SW480 (cell line): ENCODE results near the gene DDIT4.
"Not testable (repeated sequence)": the region's sequence is repeated elsewhere in the genome, so short reads cannot be mapped to it uniquely, and the experiment has no call there.

Experiments
- DNase-seq: peaks from one replicate; pipeline ENCODE4 v3.0.0-alpha.2; 2016; ENCODE audit warnings: low spot score

The DDIT4 gene, protein sequence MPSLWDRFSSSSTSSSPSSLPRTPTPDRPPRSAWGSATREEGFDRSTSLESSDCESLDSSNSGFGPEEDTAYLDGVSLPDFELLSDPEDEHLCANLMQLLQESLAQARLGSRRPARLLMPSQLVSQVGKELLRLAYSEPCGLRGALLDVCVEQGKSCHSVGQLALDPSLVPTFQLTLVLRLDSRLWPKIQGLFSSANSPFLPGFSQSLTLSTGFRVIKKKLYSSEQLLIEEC

DNA sequence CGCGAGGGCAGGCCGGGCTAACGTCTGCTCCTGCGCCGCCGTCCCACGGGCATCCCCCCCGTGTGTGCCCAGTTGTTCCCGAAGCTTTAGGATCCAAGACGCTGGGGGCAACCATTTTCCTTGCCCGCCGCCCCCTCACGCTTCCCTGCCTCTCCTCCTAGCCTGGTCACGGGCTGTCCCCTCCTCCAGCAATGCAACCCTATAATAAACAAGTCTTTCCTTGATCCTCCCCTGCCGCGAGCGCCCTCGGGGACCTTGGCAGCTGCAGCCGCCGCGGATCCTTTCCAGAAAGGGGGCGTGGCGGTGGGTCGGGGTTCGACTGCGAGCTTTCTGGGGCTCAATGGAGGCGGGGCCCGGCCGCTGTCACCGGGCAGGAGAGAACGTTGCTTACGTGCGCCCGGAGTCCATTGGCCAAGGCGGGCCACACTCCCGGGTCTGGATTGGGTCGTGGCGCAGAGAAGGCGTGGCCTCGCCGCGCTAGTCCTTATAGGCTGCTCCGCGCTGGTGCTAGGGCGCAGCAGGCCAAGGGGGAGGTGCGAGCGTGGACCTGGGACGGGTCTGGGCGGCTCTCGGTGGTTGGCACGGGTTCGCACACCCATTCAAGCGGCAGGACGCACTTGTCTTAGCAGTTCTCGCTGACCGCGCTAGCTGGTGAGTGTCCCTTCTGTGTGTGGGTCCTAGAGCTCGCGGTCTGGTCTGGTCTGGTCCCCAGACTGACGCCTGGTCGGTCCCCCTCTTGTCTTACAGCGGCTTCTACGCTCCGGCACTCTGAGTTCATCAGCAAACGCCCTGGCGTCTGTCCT is at the start of gene DDIT4:
DDIT4 (plus strand) TSS at position 515 of the 803 bp plus-strand sequence. CDS start 293 bp downstream, outside the sequence.
- DNase-seq = peak; percentile 97

- DNase-seq = not testable (repeated sequence)
Measured at GRCh38 chr10:72224191-72224590, 49.5 kb upstream of the DDIT4 start.

- no peak for DNase-seq
Measured at GRCh38 chr10:72226418-72227027, 47.2 kb upstream of the DDIT4 start.

DNA sequence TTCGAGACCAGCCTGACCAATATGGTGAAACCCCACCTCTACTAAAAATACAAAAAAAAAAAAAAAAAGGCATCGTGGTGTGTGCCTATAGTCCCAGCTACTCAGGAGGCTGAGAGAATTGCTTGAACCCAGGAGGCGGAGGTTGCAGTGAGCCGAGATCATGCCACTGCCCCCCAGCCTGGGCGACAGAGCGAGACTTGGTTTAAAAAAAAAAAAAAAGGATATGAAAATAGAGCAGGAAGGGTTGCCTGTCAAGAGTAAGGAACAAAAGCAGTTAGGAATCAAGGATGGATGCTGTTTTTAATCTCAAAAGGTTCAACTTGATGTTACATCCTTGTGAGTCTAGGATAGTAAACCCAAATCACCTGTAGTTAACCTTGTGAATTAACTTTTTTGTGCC is 45.9 kb upstream of the DDIT4 start:
- no peak for DNase-seq

GRCh38 chr10:72228318-72228751 is 45.4 kb upstream of the DDIT4 start:
- DNase-seq = no peak

GRCh38 chr10:72229261-72230251 is 44.2 kb upstream of the DDIT4 start:
- no peak for DNase-seq

- DNase-seq = no peak
Measured at GRCh38 chr10:72233621-72234020, 40.1 kb upstream of the DDIT4 start.

DNA sequence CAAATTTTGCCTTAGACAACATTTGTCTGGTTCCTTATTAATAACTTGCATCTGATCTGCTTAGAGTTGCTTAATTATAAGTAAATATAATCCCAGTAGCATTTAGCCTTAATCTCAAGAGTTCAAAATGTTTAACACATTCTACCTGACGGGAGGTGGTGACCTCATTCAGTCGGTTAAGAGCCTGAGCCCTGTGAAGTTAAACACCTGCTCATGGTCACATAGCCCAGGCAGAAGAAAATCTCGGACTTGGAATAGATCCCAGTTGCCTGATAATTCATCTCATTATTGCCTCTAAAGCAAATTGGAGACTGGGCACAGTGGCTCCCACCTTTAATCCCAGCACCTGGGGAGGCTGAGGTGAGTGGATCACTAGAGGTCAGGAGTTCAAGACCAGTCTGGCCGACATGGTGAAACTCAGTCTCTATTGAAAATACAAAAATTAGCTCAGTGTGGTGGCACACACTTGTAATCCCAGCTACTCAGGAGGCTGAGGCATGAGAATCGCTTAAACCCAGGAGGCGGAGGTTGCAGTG is 39.1 kb upstream of the DDIT4 start:
- no peak for DNase-seq

DNA sequence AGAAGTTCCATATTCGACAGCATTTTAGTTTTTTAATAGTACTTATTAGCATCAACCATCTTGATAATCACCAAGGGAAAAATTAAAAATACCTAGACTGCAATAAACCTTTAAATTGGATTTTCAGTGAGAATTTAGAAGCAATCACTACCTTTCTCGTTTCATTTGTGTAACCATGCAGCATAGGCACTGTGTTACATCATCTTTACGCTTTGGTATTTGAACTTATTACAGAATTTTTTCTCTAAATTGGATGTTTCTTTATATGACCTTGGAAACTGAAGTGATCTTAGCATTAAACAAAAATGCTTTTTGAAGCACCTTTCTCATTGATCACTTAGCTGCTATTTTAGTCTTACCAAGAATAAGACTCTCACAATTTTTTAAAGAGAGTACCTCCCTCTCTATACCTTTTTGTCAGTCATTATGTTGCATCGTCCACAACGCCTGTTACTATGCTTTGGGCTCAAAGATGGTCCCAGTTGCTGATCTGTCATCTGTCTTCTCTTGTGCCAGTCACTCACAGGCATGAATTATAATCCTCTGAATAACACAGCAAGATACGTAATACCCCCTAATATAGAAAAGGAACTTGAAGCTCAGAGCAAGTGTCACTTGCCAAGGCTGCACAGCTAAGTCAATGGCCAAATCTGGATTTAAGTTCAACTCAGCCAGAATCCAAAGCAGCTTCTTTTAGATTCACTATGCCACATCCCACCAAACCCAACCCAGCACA is 38.0 kb upstream of the DDIT4 start:
- DNase-seq = no peak

- DNase-seq = no peak
Measured at GRCh38 chr10:72238392-72239175, 35.1 kb upstream of the DDIT4 start.

- no peak for DNase-seq
Measured at GRCh38 chr10:72239409-72239808, 34.3 kb upstream of the DDIT4 start.

- DNase-seq = no peak
Measured at GRCh38 chr10:72240371-72240770, 33.4 kb upstream of the DDIT4 start.

- DNase-seq = no peak
Measured at GRCh38 chr10:72241691-72242252, 32.0 kb upstream of the DDIT4 start.

GRCh38 chr10:72242675-72243074 is 31.0 kb upstream of the DDIT4 start:
- no peak for DNase-seq

GRCh38 chr10:72243822-72244437 is 29.8 kb upstream of the DDIT4 start:
- no peak for DNase-seq

- DNase-seq = no peak
Measured at GRCh38 chr10:72244573-72245038, 29.1 kb upstream of the DDIT4 start.

DNA sequence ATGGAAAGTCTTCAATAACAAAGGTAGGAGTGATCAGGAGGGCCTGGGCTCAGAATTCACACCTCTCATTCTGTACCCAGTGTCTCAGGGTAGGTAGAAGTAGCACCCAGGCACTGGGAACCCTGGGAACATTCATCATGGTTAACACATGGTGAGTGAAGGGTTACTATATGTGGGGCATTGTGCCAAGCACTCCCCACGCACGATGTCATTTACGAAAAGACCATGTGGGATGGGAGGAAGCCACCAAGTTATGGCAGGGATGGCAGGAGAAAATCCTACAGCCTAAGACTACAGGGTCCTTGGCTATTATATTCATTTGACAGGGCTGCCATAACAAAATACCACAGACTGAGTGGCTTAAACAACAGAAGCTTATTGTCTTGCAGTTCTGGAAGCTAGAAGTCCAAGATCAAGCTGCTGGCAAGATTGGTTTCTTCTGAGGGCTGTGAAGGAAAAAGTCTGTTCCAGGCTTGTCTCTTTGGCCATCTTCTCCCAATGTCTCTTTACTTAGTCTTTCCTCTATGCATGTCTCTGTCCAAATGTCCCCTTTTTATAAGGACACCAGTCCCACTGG is 27.7 kb upstream of the DDIT4 start:
- DNase-seq = no peak

- DNase-seq = peak; percentile 98
Measured at GRCh38 chr10:72248468-72249151, 25.1 kb upstream of the DDIT4 start.
